ENCODE results near the gene S1PR2.

S1PR2 gene

GRCh38 chr19:10235003-10235402 is 3.9 kb upstream of the S1PR2 start:
- no peak for DNase-seq (ENCODE audit: low read depth)
- H3K4me3 ChIP-seq (ENCODE audit: low read depth, low read length), result no peak overlapping the region
- TF ChIP-seq MAX (IDR thresholded peaks at IDR 0.05; ENCODE audit: low read depth, low read length), result no peak
- TF ChIP-seq CTCF (IDR thresholded peaks at IDR 0.05; ENCODE audit: low read depth, low read length), result no peak
- no peak for TF ChIP-seq POLR2A (IDR thresholded peaks at IDR 0.05; ENCODE audit: extremely low read depth, insufficient read length)
- TF ChIP-seq MYC (IDR thresholded peaks at IDR 0.05; ENCODE audit: low read depth, low read length), result no peak

GRCh38 chr19:10233946-10234345 is 2.8 kb upstream of the S1PR2 start:
- no peak overlapping the region for H3K4me3 ChIP-seq (ENCODE audit: low read depth, low read length)
- TF ChIP-seq MYC (IDR thresholded peaks at IDR 0.05; ENCODE audit: low read depth, low read length), result no peak
- TF ChIP-seq CTCF (IDR thresholded peaks at IDR 0.05; ENCODE audit: low read depth, low read length), result no peak
- TF ChIP-seq MAX (IDR thresholded peaks at IDR 0.05; ENCODE audit: low read depth, low read length), result no peak
- TF ChIP-seq POLR2A (IDR thresholded peaks at IDR 0.05; ENCODE audit: extremely low read depth, insufficient read length), result no peak

GRCh38 chr19:10231612-10232228 is 589 bp upstream of the S1PR2 start:
- no peak for TF ChIP-seq CTCF (IDR thresholded peaks at IDR 0.05; ENCODE audit: low read depth, low read length)
- TF ChIP-seq POLR2A (IDR thresholded peaks at IDR 0.05; ENCODE audit: extremely low read depth, insufficient read length), result no peak
- peak; percentile 38; the same call in 1 of the 2 replicates for TF ChIP-seq MYC (IDR thresholded peaks at IDR 0.05; ENCODE audit: low read depth, low read length)
- peak; percentile 62; the same call in 1 of the 2 replicates for TF ChIP-seq MAX (IDR thresholded peaks at IDR 0.05; ENCODE audit: low read depth, low read length)

More at GRCh38 chr19:10233946-10234345, 2.8 kb upstream of the S1PR2 start:
- DNase-seq (ENCODE audit: low read depth), result no peak

GRCh38 chr19:10230173-10230860 is 814 bp downstream of the S1PR2 start:
- DNase-seq (ENCODE audit: low read depth), result peak; percentile 55

More at GRCh38 chr19:10231612-10232228, 589 bp upstream of the S1PR2 start:
- H3K4me3 ChIP-seq (ENCODE audit: low read depth, low read length), result no peak overlapping the region
- no peak for DNase-seq (ENCODE audit: low read depth)

GRCh38 chr19:10228920-10229319 is 2.2 kb downstream of the S1PR2 start:
- DNase-seq (ENCODE audit: low read depth), result peak; percentile 81
- TF ChIP-seq MAX (IDR thresholded peaks at IDR 0.05; ENCODE audit: low read depth, low read length), result 0 out of 2 replicates have a peak, but pooled peaks have one; percentile 4
- peak; percentile 93 for TF ChIP-seq CTCF (IDR thresholded peaks at IDR 0.05; ENCODE audit: low read depth, low read length)
- 0 out of 2 replicates have a peak, but pooled peaks have one; percentile 9 for TF ChIP-seq MYC (IDR thresholded peaks at IDR 0.05; ENCODE audit: low read depth, low read length)
- no peak for TF ChIP-seq POLR2A (IDR thresholded peaks at IDR 0.05; ENCODE audit: extremely low read depth, insufficient read length)
- no peak overlapping the region for H3K4me3 ChIP-seq (ENCODE audit: low read depth, low read length)

More at GRCh38 chr19:10230173-10230860, 814 bp downstream of the S1PR2 start:
- TF ChIP-seq MYC (IDR thresholded peaks at IDR 0.05; ENCODE audit: low read depth, low read length), result no peak
- no peak for TF ChIP-seq POLR2A (IDR thresholded peaks at IDR 0.05; ENCODE audit: extremely low read depth, insufficient read length)
- no peak for TF ChIP-seq MAX (IDR thresholded peaks at IDR 0.05; ENCODE audit: low read depth, low read length)
- no peak for TF ChIP-seq CTCF (IDR thresholded peaks at IDR 0.05; ENCODE audit: low read depth, low read length)
- H3K4me3 ChIP-seq (ENCODE audit: low read depth, low read length), result peak overlapping the region; percentile 59
